Measurements from ENCODE around the gene BICRA.

Gene BICRA

DNA sequence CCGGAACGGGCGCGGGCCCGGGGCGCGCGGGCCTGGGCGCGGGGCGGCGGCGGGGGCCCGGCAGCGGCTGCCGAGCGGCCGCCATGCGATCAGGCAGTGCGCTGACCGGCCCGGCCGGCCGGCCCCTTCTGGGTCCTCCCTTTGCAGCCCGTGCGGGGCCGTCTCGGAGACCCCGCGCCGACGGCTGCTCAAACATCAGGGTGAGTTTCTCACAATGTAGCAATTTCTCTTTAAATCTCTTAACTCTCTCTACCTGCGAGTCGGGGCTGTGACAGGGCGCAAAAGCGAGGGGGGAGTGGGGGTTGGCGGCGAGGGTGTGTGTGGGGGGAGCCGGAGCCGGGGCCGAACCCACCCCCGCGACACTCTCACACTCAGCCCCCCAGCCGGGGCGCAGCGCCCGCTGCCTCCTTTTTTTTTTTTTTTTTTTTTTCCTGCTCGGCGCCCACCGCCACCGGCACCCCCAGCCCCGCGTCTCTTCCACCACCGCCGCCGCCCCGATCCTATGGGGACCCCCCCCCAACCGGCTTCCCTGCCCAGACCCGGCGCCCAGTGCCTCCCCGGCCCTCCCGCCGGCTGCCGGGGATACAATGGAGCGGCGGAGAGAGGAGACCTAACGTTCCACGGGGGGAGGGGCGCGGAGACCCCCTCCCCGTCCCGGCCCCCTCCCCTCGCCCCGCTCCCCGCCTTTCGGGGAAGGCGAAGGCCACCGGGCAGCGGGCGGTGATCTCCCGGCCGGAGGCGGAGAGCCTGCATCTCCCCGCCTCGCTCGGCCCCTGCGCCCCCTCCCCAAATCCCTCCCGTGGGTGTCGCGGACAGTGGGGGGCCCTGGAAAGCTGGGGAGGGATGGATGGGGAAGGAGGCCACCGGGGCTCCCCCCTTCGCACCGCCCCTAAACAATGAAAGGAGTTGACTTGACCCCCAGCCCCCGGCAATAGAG lies at the start of gene BICRA:
BICRA (plus strand) TSS at position 166 of the 937 bp plus-strand sequence. CDS start 64,441 bp downstream, outside the sequence.
- Histone ChIP-seq H3K27me3 (ENCODE audit: control insufficient read depth in 1 of 2, insufficient read depth in 2 of 2, low read length in 2 of 2) (no peaks in the 10 kb centered on the region), H3K4me1 (ENCODE audit: control insufficient read depth, insufficient read depth, low read length) (peaks cover 43% of the 10 kb centered on the region), H3K27ac (ENCODE audit: low read length) (peak within 1 kb of the TSS; percentile 97), H3K9me3 (ENCODE audit: control insufficient read depth in 2 of 2, low read length in 2 of 2) (no peaks in the 10 kb centered on the region), H3K9ac (ENCODE audit: low read length in 2 of 2) (peak within 1 kb of the TSS; percentile 94 to 98), H3K4me3 (ENCODE audit: low read length in 2 of 2) (peak within 1 kb of the TSS; percentile 85 to 92), H3K36me3 (ENCODE audit: control insufficient read depth in 2 of 2, insufficient read depth in 2 of 2, low read length in 2 of 2) (no peaks in the 10 kb centered on the region)

DNA sequence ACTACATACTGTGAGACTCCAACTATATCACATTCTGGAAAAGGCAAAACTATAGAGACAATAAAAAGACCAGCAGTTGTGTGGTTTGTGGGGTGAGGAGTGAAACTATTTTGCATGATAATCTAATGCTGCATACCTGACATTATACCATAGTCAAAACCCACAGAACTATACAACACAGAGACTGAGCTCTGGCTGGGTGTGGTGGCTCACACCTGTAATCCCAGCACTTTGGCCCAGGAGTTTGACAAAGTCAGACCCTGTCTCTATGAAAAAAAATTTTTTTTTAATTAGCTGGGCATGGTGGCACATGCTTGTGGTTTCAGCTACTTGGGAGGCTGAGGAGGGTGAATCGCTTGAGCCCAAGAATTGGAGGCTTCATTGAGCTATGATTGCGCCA lies 47.9 kb upstream of the BICRA start:
- Histone ChIP-seq H3K4me3 (ENCODE audit: low read length in 2 of 2) (no peak overlapping the region), H3K9ac (ENCODE audit: low read length in 2 of 2) (no peak overlapping the region), H3K27ac (ENCODE audit: low read length) (no peak overlapping the region), H3K27me3 (ENCODE audit: control insufficient read depth in 1 of 2, insufficient read depth in 2 of 2, low read length in 2 of 2) (no peaks in the 10 kb centered on the region), H3K9me3 (ENCODE audit: control insufficient read depth in 2 of 2, low read length in 2 of 2) (no peaks in the 10 kb centered on the region), H3K4me1 (ENCODE audit: control insufficient read depth, insufficient read depth, low read length) (no peaks in the 10 kb centered on the region), H3K36me3 (ENCODE audit: control insufficient read depth in 2 of 2, insufficient read depth in 2 of 2, low read length in 2 of 2) (no peaks in the 10 kb centered on the region)

DNA sequence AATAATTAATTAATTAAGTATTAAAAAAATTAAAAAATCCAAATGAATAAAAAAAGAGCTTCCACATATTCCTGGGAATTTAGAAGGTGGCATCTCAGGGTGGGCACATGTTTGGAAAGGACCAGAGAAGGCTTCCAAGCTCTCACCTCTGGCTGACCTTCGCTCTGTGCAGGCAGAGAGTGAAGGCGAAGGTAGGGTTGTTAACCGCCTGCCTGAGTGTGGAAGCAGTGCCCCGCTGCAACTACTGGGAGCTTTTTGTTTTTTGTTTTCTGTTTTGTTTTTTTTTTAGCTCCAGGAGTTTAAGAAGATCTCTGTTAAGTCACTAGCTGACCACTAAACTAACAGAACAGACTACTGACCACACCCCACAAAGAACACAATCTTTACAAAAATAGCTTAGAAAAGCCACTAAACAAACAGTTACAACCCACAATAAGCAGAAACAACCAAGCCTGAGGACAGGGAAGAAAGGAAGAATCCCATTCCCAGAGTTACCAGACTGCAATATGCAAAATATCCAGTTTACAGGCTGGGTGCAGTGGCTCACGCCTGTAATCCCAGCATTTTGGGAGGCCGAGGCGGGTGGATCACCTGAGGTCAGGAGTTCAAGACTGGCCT lies 47.4 kb upstream of the BICRA start:
- Histone ChIP-seq H3K4me3 (ENCODE audit: low read length in 2 of 2) (no peak overlapping the region), H3K9ac (ENCODE audit: low read length in 2 of 2) (no peak overlapping the region), H3K36me3 (ENCODE audit: control insufficient read depth in 2 of 2, insufficient read depth in 2 of 2, low read length in 2 of 2) (no peaks in the 10 kb centered on the region), H3K27me3 (ENCODE audit: control insufficient read depth in 1 of 2, insufficient read depth in 2 of 2, low read length in 2 of 2) (no peaks in the 10 kb centered on the region), H3K9me3 (ENCODE audit: control insufficient read depth in 2 of 2, low read length in 2 of 2) (no peaks in the 10 kb centered on the region), H3K27ac (ENCODE audit: low read length) (no peak overlapping the region), H3K4me1 (ENCODE audit: control insufficient read depth, insufficient read depth, low read length) (no peaks in the 10 kb centered on the region)

DNA sequence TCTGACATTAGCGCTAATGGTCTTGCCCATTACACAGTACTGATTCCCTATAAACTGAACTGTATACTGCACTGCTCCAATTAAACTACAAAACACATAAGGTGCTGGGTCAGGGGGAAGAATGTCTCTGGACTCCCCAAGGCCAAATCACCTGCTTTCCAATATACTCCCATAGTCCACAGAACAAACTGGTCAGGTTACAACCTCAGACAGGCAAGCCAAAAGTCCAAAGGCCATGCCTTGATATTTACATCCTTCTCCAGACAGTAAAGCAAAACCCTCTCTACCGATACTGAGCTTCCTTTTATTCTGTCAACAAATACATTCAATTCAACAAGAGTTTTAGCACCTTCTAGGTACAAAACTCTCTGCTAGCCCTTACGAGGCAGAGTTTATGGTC lies 44.9 kb upstream of the BICRA start:
- H3K36me3 ChIP-seq (ENCODE audit: control insufficient read depth in 2 of 2, insufficient read depth in 2 of 2, low read length in 2 of 2): no peaks in the 10 kb centered on the region
- H3K9ac ChIP-seq (ENCODE audit: low read length in 2 of 2): no peak overlapping the region
- no peaks in the 10 kb centered on the region for H3K27me3 ChIP-seq (ENCODE audit: control insufficient read depth in 1 of 2, insufficient read depth in 2 of 2, low read length in 2 of 2)
- H3K9me3 ChIP-seq (ENCODE audit: control insufficient read depth in 2 of 2, low read length in 2 of 2): no peaks in the 10 kb centered on the region
- H3K4me3 ChIP-seq (ENCODE audit: low read length in 2 of 2): no peak overlapping the region
- no peaks in the 10 kb centered on the region for H3K4me1 ChIP-seq (ENCODE audit: control insufficient read depth, insufficient read depth, low read length)
- H3K27ac ChIP-seq (ENCODE audit: low read length): no peak overlapping the region

DNA sequence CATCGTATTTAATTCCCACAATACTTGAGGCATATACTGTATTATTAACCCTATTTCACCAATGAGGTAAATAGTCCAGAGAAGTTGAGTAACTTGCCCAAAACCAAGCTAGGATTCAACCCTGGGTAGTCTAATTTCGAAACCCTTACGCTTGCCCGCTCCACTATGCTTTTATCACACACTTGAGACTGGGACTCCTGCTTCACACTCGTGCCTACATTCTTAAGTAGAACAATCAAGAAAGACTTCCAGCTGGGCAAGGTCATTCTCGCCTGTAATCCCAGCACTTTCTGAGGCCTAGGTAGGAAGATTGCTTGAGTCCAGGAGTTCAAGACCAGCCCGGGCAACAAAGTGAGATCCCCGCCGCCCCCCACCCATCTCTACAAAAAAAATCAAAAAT lies 39.6 kb upstream of the BICRA start:
- no peaks in the 10 kb centered on the region for H3K9me3 ChIP-seq (ENCODE audit: control insufficient read depth in 2 of 2, low read length in 2 of 2)
- no peaks in the 10 kb centered on the region for H3K36me3 ChIP-seq (ENCODE audit: control insufficient read depth in 2 of 2, insufficient read depth in 2 of 2, low read length in 2 of 2)
- H3K9ac ChIP-seq (ENCODE audit: low read length in 2 of 2): no peak overlapping the region
- H3K27me3 ChIP-seq (ENCODE audit: control insufficient read depth in 1 of 2, insufficient read depth in 2 of 2, low read length in 2 of 2): no peaks in the 10 kb centered on the region
- peaks cover 4% of the 10 kb centered on the region for H3K4me1 ChIP-seq (ENCODE audit: control insufficient read depth, insufficient read depth, low read length)
- no peak overlapping the region for H3K4me3 ChIP-seq (ENCODE audit: low read length in 2 of 2)
- no peak overlapping the region for H3K27ac ChIP-seq (ENCODE audit: low read length)

DNA sequence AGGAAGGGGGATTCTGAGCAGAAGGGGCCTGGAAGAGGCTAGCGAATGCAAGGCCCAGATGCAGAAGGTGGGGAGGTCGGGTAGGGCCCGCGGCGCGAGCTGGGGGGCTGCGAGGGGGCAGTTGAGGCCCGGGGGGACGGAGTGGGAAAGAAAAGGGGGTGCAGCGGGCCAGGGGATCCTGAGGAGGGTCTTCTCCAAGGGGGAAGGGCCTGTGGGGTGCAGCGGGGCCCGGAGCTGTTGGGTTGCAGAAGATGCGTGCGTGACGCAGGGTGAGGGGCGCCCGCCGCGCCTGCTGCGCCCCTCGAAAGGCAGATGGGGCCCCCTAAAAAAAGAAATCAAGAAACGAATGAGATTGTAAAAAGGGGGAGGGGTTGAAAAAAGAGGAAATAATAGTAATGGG lies 36.3 kb upstream of the BICRA start:
- Histone ChIP-seq H3K27me3 (ENCODE audit: control insufficient read depth in 1 of 2, insufficient read depth in 2 of 2, low read length in 2 of 2) (no peaks in the 10 kb centered on the region), H3K4me1 (ENCODE audit: control insufficient read depth, insufficient read depth, low read length) (peaks cover 4% of the 10 kb centered on the region), H3K27ac (ENCODE audit: low read length) (no peak overlapping the region), H3K4me3 (ENCODE audit: low read length in 2 of 2) (no peak overlapping the region), H3K36me3 (ENCODE audit: control insufficient read depth in 2 of 2, insufficient read depth in 2 of 2, low read length in 2 of 2) (no peaks in the 10 kb centered on the region), H3K9ac (ENCODE audit: low read length in 2 of 2) (no peak overlapping the region), H3K9me3 (ENCODE audit: control insufficient read depth in 2 of 2, low read length in 2 of 2) (no peaks in the 10 kb centered on the region)

DNA sequence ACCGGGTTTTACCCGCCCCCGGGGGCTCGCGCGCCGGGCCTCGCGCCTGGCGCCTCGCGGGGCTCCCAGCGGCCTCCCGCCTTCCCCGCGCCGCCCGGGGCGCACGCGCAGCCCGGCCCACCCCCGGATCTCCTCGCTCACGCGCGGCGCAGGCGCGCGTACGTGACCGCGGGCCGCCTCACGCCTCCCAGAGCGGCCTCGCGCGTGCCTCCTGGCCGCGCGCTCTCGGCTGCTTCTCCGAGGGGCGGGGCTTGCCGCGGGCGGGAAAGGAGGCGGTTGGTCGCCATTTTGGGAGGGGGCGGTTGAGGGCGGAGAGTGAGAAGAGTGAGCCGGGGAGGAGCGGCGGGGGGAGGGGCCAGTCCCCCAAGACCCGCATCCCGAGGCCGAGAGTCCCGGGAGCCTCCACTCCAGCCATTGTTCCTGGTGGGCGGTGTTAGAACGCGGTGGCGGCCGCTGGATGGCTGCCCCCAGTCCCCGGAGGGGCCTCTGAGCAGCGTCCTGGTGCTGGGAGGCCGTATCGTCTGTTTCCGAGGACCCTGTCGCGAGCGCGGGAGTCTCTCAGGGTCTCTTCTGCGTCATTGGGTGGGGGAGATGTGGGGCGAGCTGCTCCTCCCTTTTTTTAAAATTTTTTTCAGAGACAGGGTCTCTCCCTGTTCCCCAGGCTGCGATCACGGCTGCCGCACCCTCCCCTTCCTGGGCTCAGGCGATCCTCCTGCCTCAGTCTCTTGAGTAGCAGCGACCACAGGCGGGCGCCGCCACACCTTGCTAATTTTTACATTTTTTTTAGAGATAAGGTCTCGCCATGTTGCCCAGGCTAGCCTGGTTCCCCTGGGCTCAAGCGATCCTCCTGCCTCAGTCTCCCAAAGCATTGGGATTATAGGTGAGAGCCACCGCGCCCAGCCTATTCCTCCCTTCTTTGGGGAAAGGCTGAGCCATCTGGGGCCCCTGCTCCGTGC lies 35.6 kb upstream of the BICRA start, which contains the start of gene ZNF541:
ZNF541 (minus strand) TSS at position 78 of the 956 bp plus-strand sequence. CDS start 17,292 bp downstream, outside the sequence.
- Histone ChIP-seq H3K4me1 (ENCODE audit: control insufficient read depth, insufficient read depth, low read length) (peaks cover 4% of the 10 kb centered on the region), H3K4me3 (ENCODE audit: low read length in 2 of 2) (peak within 1 kb of the TSS; percentile 51 to 63), H3K27ac (ENCODE audit: low read length) (no peak within 1 kb of the TSS), H3K27me3 (ENCODE audit: control insufficient read depth in 1 of 2, insufficient read depth in 2 of 2, low read length in 2 of 2) (no peaks in the 10 kb centered on the region), H3K36me3 (ENCODE audit: control insufficient read depth in 2 of 2, insufficient read depth in 2 of 2, low read length in 2 of 2) (no peaks in the 10 kb centered on the region), H3K9ac (ENCODE audit: low read length in 2 of 2) (peak within 1 kb of the TSS in 1 of 2 donors; percentile 42), H3K9me3 (ENCODE audit: control insufficient read depth in 2 of 2, low read length in 2 of 2) (no peaks in the 10 kb centered on the region)

DNA sequence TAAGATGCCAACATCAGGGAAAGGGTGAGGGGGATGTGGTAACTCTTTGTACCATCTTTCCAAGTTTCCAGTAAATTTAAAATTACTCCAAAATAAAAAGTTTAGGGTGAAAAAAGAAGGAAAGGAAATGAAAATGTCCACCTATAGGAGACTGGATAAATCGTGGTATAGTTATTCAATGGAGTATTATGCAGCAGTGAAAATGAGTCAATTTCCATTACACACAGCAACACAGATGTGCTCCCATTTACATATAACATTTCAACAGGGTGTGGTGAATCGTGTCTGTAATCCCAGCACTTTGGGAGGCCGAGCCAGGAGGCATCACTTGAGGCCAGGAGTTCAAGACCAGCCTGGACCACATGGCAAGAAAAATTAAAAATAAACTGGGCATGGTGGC lies 28.5 kb upstream of the BICRA start:
- H3K9ac ChIP-seq (ENCODE audit: low read length in 2 of 2): no peak overlapping the region
- H3K27ac ChIP-seq (ENCODE audit: low read length): no peak overlapping the region
- H3K9me3 ChIP-seq (ENCODE audit: control insufficient read depth in 2 of 2, low read length in 2 of 2): no peaks in the 10 kb centered on the region
- H3K4me3 ChIP-seq (ENCODE audit: low read length in 2 of 2): no peak overlapping the region
- H3K36me3 ChIP-seq (ENCODE audit: control insufficient read depth in 2 of 2, insufficient read depth in 2 of 2, low read length in 2 of 2): no peaks in the 10 kb centered on the region
- H3K27me3 ChIP-seq (ENCODE audit: control insufficient read depth in 1 of 2, insufficient read depth in 2 of 2, low read length in 2 of 2): no peaks in the 10 kb centered on the region
- no peaks in the 10 kb centered on the region for H3K4me1 ChIP-seq (ENCODE audit: control insufficient read depth, insufficient read depth, low read length)

DNA sequence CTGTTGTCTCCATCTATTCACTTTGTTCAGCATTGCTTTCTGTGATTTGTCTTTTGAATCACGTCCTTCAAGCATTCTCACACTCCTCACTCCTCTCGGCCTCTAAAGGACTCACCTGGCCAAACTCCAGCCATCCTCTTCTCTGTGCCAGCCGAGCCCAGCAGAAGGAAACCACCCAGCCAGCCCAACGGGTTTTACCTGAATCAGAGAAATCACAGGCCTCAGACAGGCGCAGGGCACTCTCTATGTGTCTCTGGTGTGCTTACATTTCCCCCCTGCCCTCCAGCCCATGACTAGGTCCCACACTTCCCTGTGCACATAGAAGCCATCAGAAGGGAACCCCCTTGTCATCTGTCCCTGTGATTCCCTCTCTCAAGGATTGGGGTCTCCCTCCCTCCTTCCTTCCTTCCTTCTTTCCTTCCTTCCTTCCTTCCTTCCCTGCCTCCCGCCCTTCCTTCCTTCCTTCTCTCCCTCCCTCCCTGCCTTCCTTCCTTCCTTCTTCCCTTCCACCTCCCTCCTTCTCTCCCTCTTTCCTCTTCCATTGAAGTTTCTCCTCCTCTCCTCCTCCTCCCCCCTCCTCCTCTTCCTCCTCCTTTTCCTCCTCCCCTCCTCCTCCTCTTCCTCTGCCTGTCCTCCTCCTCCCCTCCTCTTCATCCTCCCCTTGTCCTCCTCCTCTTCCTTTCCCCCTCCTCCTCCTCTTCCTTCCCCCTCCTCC lies 27.2 kb upstream of the BICRA start:
- Histone ChIP-seq H3K4me3 (ENCODE audit: low read length in 2 of 2) (no peak overlapping the region), H3K9ac (ENCODE audit: low read length in 2 of 2) (no peak overlapping the region), H3K4me1 (ENCODE audit: control insufficient read depth, insufficient read depth, low read length) (no peaks in the 10 kb centered on the region), H3K27me3 (ENCODE audit: control insufficient read depth in 1 of 2, insufficient read depth in 2 of 2, low read length in 2 of 2) (no peaks in the 10 kb centered on the region), H3K36me3 (ENCODE audit: control insufficient read depth in 2 of 2, insufficient read depth in 2 of 2, low read length in 2 of 2) (no peaks in the 10 kb centered on the region), H3K27ac (ENCODE audit: low read length) (no peak overlapping the region), H3K9me3 (ENCODE audit: control insufficient read depth in 2 of 2, low read length in 2 of 2) (peaks cover 6 to 7% of the 10 kb centered on the region in 2 donors)
